NCI-H510A treated with DMSO at 0.1 percent for 48 hours (cell line): ENCODE data around the gene PRKCE.
"Not testable (repeated sequence)": the region's sequence is repeated elsewhere in the genome, so short reads cannot be mapped to it uniquely, and the experiment has no call there.

ENCODE experiments used
- DNase-seq: peaks from one replicate; lab custom pipeline; 2025; lab: John Stamatoyannopoulos, UW

PRKCE gene

GRCh38 chr2:45889620-45890370, 238.3 kb downstream of the PRKCE start:
- peak; percentile 27 for DNase-seq

- DNase-seq: not testable (repeated sequence)
Observed at GRCh38 chr2:45890371-45890646, 238.8 kb downstream of the PRKCE start.

- DNase-seq: no peak
Observed at GRCh38 chr2:45890819-45891218, 239.3 kb downstream of the PRKCE start.

DNA sequence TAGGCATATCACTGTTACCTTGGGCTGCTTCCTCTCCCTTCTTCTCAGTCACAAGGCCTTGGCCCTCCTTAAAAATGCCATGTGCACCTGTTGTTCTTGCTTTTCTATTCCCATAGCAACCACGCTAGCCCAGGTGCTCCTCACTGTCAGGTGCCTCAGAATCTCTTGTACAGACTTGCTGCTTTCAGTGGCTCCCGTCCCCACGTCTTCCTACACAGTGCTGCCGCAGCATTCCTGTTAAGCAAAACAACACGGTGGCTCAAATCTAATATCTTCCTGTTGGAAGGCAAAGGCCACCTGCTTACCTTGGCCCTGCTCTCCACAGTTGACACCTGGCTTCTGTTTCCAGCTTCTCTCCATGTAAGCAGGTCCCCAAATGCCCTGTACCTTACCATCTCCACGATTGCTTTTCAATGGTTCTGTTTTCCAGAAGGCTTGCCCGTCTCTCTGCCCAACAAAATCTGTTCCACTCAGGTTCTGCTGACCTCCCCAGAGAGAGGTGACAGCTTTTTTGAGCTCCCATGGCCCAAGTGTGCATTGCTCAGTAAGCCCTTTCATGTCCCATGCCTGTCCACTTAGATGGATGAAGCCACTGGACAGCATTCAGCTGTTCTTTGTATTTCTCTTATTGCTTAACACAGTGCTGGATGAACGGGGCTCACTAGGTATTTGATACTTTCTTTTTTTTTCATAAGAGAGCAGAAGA, 240.4 kb downstream of the PRKCE start:
- peak; percentile 89 for DNase-seq

DNA sequence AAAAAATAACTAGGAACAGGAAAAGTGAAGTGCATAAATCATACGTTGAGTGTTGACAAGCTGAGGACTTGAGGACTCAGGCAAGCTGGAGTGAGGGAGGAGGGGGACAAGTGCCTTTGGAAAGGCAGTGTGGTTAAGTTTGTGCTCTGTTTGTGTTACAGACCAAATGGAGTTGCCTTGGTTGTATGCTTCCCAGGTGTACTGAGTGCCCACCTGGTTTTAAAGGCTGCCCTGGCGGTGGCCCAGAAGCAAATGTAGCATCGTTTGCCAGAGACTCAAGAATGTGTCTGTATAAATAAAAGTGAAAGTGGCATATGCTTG, 240.9 kb downstream of the PRKCE start:
- DNase-seq: peak; percentile 92

GRCh38 chr2:45892757-45893156, 241.3 kb downstream of the PRKCE start:
- peak; percentile 92 for DNase-seq

- DNase-seq: no peak
Observed at GRCh38 chr2:45894211-45894610, 242.7 kb downstream of the PRKCE start.

- DNase-seq: no peak
Observed at GRCh38 chr2:45895241-45895861, 243.9 kb downstream of the PRKCE start.

DNA sequence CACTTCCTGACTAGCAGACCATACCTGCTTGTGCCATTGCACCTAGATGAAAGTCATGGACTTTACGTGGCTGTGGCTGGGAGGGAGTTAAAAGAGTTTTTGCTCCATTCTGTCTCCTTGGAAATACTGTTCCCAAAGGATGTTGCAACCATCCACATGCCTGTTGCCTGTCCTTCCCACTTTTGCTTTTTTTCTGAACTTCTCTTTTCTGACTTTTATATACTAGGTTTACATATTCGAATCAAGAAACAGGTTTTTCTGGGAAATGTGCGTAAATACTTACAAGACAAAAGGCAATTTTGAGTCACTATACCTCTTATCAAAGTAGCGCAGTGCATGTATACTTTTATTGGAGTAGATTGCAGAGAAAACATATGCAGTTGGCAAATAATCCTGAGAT, 244.8 kb downstream of the PRKCE start:
- no peak for DNase-seq

DNA sequence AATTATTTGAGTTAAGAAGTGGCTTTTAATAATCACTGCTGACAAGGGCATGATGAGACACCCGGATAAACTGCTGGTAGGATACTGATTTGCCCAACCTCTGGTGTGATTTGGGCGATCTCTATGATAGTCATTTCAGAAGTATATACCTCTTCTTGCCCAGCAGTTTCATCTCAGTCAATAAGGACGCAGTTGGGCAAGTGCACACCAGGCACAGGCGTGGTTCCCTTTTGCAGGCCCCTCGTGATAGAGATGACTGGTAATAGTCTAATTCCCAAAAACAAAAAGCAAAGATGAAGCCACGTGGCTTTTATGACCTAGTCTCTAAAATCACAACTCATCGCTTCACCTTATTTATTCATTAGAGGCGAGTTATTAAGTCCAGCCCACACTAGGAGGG, 246.4 kb downstream of the PRKCE start:
- DNase-seq: no peak

DNA sequence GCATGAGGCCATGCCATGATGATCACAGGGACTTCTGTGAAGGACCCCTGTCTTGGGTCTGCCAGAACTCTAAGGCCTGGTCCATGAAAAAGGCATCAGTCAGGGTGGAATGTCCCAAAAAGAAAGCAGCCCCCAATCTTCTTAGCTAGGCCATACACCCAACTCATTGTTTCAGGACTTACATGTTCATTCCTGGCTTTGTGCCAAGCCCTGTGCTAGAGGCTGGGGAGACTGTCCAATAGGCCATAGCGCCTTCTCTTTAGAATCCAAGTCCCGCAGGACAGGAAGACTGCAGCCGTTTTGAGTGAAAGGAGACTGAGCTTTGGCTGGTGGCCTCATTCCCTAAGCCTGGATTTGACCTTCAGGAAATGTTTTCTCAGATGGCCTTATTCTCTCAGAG, 247.3 kb downstream of the PRKCE start:
- DNase-seq: no peak

DNA sequence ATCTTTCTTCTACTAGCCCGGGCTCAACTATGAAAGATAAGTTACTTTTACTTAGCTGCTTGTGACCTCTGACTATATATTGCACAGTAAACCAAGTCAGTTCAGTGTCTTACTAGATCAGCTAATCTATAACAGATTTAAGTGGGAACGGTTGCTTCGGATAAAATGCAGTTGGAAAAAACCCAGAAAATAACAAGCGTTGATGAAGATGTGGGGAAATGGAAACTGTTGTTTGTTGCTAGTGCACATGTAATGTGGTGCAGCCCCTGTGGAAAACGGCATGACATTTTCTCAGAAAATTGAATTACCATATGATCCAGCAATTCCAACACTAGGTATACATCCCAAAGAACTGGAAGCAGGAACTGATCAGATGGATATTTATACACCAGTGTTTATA, 248.5 kb downstream of the PRKCE start:
- DNase-seq: no peak

- DNase-seq: peak; percentile 69
Observed at GRCh38 chr2:45901468-45902032, 250.1 kb downstream of the PRKCE start.

DNA sequence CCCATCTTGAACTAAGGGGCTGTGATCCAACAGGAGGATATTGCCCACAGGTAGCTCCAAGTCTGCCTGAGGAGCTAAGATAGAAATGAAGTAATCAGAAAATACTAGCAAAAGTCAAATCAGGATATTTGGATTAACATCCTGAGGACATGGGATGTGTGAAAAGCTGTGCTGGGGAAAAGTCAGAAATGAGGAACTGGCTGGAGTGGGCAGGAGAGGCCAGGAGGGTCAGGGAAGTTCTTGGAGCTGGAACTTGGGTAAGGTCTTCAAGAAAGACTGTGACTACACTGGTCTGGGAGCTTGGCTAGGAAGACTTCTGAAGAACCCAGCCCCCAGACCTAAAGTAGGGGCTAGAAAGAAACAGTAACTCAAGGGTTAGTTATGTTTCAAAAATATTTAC, 250.9 kb downstream of the PRKCE start:
- DNase-seq: no peak

GRCh38 chr2:45902781-45903375, 251.4 kb downstream of the PRKCE start:
- DNase-seq: no peak

DNA sequence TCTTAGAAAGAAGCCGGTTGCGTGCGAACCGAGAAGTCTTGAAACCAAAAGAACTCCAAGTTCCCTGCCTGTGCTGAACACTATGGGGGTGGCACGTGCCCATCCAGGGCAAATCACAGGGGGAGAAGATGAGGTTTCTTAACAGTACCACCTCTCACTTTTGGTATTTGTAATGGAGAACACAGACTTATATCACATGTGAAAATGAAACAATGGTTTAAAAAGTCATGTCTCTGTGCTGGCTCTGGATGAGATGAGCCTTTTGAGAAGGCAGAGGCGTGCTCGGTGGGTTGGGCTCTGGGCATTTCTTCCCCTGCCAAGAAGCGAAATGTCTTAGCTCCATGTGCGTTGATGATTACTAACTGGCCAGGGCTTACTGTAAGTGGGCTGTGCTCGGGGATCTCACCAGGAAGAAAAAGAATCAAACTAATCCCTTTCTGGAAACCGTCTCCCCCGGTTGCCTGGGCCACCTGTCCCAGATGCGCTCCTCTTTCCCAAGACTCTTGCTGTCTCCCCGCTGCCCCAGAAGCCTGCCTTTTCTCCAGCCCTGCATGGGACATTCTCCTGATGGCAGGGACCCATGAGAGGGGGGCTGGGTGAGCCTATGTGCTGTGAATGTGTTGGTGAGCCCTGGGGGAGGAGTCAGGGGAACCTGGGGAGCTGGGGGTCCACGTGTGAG, 252.9 kb downstream of the PRKCE start:
- no peak for DNase-seq

- DNase-seq: peak; percentile 24
Observed at GRCh38 chr2:45904946-45905631, 253.6 kb downstream of the PRKCE start.

DNA sequence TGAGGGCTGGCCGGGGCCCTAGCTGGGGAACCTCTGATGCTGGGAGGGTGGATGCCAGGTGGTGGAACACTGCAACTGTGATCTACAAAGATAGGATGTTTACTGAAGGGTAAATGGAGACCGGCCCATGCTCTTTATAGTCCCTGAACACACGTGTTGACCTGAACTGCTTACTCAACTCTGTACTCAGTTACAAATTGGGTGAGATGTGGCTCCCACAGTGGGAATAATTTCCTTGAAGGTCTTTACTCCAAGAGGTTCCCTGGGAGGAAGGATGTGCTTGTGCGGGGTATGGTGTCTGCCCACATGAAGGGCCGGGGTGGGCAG, 254.1 kb downstream of the PRKCE start:
- DNase-seq: peak; percentile 79

DNA sequence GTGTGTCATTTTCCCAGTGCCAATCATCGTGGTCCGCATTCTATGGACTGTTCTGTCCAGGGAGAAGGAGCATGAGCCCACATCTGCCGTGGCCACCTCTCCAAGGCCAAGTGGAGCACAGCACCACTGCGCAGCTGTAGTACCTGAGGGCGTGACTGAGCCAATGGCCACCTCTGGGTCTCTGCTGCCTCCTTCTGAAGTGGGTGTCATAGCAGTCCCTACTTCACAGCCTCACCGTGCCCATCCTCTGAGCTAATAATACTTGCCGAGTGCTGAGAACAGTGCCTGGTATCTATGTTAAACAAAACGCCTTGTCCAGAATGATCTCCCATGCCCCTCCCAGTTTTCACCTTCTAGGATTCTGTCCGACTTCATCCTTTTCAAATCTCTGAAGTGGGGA, 256.1 kb downstream of the PRKCE start:
- DNase-seq: peak; percentile 60

DNA sequence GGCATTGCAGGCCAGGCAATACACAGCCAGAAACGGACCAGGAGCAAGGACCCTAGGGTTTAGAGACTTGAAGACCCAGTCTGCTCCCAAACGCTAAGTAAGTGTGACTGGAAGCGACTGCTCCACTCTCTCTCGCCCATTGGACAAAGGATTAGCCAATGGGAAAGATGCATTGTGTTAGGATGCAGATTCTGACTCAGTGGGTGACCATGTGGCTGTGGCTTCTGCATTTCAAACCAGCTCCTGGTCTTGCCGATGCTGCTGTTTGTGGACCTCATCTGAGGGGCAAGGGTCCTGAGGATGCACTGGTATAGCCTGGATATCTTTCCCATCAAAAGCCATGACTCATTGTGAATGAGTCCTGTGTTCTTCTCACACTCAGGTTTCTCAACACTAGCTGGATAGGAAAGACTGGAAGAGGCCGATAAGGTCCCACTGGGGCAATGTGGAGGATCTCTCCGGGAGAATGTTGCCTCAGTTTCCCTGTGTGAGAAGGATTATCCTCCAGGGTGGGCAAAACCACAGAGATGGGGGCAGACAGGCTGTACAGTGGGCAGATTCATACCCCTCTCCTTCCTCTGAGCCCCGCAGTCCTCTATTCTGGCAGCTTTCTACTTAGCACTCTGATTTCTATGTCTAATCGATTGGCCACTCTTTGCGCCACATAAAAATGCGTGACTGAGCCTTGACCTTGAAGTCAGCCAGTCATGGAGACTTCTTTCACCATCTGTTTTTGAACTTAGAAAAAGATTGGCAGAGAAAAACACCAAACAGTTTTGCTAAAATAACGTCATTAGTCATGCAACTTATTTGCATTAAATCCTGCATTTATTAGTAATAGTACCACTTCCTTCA, 257.1 kb downstream of the PRKCE start:
- DNase-seq: no peak

DNA sequence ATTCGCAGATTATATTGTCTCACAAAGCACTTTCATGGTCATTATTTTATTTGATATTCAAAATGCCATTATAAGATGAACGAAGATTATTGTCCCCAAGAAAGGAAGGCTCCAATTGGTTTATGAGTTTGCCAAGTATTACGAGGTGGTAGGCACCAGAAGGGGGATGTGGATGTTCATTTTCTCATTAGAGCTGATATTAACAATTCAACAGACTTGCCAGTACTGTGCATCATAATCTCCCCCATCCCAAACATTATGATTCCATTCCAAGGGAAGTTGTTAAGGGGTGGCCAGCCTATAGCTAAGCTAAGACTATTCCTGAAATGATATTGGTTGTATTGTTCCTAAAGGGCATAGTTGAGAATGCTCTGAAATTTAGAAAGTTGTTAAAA, 257.7 kb downstream of the PRKCE start:
- no peak for DNase-seq
